ENCODE measurements around the gene CAMTA1.
"Not testable (repeated sequence)": the region's sequence is repeated elsewhere in the genome, so short reads cannot be mapped to it uniquely, and the experiment has no call there.

Gene CAMTA1

DNA sequence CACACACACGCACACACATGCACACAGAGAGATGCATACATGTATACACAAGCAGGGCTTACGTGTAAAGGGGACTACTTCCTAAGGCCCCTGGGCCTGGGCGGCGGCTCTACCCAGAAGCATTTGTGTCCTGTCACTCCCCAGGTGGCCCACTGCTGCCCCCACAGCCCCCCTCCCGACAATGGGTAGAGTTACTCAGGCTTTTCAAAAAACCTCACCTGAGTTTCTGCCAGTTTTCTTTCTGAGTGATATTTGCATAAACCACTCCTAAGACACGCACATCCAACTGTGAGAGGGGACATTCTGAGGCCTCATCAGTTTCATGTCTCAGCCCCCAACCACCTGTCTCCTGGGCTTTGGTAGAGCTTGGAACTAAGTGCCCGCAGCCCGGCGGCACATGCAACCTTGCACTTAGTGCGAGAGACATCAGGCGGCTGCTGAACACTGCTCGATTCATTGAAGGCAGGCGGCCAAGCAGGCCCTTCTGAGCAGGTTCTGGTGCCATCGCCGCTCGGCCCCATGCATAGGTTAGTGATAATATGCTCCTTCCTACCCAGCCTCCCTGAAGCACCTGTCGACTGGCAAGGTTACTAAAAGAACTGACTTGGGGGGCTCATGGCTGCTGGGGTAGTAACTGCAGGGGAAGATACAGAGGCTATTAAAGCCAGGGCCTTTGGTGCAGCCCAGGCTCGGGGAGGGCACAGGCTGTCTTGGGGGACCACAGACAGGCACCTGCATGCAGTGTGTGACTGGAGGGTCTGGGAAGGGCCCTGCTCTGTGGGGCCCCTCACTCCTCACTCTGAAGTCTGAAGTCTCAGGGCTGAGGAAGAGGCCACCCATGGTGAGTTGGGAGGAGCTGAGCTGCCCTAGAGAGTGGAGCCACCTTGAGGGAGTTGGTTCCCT is 621.6 kb downstream of the CAMTA1 start:
- no peaks in the 10 kb centered on the region for H3K4me1 Mint-ChIP-seq
- H3K36me3 Mint-ChIP-seq = no peaks in the 10 kb centered on the region
- no peak overlapping the region for H3K27ac Mint-ChIP-seq
- H3K9me3 Mint-ChIP-seq = no peaks in the 10 kb centered on the region
- H3K27me3 Mint-ChIP-seq = no peaks in the 10 kb centered on the region
- no peak overlapping the region for H3K4me3 Mint-ChIP-seq

DNA sequence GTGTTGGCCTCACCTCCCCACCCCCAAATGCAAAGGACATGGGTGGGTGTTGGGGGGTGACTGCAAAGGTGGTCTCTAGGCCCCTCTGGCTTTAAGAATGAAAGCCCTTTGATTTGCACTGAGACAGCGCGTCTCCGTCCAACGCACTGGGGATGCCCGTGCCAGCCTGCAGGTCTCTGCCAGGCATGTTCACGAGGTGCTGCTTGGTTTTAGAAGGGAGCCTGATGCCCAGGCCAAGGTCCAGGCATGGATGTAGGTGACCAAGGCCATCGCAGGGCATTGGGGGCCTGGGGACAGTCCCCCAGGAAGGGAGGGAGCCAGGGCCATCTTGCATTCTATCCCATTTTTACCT is 622.3 kb downstream of the CAMTA1 start:
- H3K27me3 Mint-ChIP-seq = no peaks in the 10 kb centered on the region
- H3K4me1 Mint-ChIP-seq = no peaks in the 10 kb centered on the region
- H3K4me3 Mint-ChIP-seq = no peak overlapping the region
- no peaks in the 10 kb centered on the region for H3K36me3 Mint-ChIP-seq
- no peaks in the 10 kb centered on the region for H3K9me3 Mint-ChIP-seq
- no peak overlapping the region for H3K27ac Mint-ChIP-seq

DNA sequence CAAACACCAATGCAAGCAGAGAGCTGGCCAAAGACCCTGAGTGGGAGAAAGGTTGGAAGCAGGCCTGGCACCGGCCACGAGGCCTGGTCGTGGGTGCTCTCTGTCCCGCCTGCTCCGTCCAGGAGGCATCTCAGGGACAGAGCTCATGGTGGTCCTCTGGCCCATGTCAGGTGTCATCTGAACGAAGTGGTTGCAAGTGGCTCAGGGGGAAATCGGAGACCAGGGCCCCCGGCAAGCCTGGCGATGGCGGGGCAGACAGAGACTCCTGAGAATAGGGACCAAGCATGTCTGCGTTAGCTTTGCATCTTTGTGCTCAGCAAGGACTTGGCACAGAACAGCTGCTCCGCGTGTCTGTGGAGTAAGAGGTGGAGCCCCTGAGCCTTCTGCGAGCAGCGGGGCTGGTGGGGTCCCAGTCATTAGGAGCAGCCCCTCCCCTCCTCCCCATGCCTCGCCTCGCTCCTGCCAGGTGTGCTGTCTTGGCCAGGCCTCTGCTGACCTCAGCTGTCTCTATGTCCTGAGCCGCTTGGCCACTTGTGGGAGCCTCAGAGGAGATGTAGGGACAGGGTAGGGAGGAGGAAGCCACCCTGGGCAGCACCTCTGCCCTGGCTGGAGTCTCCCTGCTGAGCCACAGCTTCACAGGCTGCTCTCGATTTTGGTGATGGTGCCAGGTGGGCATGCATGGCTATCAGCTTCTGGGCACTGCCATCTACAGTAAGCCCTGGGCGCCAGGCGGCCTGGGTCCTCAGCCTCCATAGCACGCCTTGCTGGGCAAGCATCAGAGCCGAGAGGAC is 622.9 kb downstream of the CAMTA1 start:
- Mint-ChIP-seq H3K9me3 (no peaks in the 10 kb centered on the region), H3K27ac (no peak overlapping the region), H3K36me3 (no peaks in the 10 kb centered on the region), H3K4me3 (no peak overlapping the region), H3K27me3 (no peaks in the 10 kb centered on the region), H3K4me1 (no peaks in the 10 kb centered on the region)

DNA sequence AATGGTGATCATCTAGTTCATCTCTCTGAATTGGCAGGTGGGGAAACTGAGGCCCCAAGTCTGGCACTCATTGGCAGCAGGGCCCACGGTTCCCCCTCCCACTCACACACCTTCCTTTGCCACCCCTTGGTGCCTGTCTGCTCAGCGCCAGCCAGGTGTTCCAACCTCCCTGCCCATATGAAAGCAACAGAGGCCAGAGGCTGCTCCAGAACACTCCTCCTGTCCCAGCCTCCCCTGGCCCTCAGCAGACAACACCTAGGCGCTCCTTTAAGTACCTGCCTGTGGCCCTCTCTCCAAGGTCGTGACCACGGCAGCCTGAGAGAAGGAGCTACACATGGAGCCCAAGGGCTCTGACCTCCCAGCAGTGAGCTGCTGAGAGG is 623.5 kb downstream of the CAMTA1 start:
- Mint-ChIP-seq H3K36me3 (no peaks in the 10 kb centered on the region), H3K4me3 (no peak overlapping the region), H3K4me1 (no peaks in the 10 kb centered on the region), H3K27me3 (no peaks in the 10 kb centered on the region), H3K9me3 (no peaks in the 10 kb centered on the region), H3K27ac (no peak overlapping the region)

DNA sequence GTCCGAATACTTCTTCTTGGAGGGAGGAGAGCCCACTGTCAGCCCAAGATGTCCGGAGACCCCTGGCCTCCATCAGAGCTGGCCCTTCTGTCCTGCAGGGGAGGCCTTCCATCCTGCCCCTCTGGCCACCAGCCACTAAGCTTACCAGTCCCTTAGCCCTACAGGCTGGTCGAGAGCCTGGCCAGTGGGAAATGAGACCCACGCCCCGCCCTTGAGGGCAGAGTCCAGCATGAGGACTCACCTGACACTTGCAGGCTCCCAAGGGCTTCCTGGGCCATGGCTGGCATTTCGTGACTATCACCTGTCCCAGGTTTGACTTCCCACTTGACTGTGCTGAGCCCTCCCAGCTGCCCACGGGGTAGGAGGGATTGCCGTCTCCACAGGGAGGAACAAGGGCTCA is 624.0 kb downstream of the CAMTA1 start:
- no peak overlapping the region for H3K4me3 Mint-ChIP-seq
- no peaks in the 10 kb centered on the region for H3K9me3 Mint-ChIP-seq
- H3K27me3 Mint-ChIP-seq = no peaks in the 10 kb centered on the region
- no peaks in the 10 kb centered on the region for H3K36me3 Mint-ChIP-seq
- no peaks in the 10 kb centered on the region for H3K4me1 Mint-ChIP-seq
- H3K27ac Mint-ChIP-seq = no peak overlapping the region

DNA sequence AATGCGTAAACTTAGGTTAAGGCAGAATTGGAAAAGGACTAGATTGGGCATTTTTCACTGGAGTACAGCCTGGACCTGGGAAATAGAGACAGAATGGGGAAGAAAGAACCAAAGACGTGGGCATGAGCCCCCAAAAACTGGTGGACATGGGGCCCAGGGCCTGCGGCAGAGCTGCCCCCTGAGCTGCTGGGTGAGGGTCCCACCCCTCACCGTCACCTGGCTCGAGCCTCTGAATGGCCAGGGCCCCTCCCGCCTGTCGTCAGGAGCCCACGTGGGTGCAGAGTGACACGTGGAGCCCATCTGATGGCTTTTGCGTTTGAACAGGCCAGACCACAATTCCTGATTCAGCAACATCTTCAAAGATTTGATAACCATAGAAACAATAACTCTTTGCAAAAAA is 624.9 kb downstream of the CAMTA1 start:
- Mint-ChIP-seq H3K4me3 (no peak overlapping the region), H3K36me3 (no peaks in the 10 kb centered on the region), H3K27me3 (no peaks in the 10 kb centered on the region)

DNA sequence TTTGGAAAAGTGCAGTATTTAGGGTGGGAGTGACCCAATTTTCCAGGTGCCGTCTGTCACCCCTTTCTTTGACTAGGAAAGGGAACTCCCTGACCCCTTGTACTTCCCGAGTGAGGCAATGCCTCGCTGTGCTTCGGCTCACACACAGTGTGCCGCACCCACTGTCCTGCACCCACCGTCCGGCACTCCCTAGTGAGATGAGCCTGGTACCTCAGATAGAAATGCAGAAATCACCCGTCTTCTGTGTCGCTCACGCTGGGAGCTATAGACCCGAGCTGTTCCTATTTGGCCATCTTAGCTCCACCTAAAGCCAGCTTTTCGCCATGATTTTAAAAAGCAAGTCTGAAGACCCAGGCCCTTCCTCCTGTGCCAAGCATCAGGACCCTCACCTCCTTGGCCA is 632.4 kb downstream of the CAMTA1 start:
- not testable (repeated sequence) for H3K27ac Mint-ChIP-seq, H3K36me3 Mint-ChIP-seq, H3K4me3 Mint-ChIP-seq, H3K27me3 Mint-ChIP-seq, H3K4me1 Mint-ChIP-seq, H3K9me3 Mint-ChIP-seq

More for the DNA sequence above, 624.9 kb downstream of the CAMTA1 start:
- no peaks in the 10 kb centered on the region for H3K9me3 Mint-ChIP-seq
- H3K27ac Mint-ChIP-seq = no peak overlapping the region
- no peaks in the 10 kb centered on the region for H3K4me1 Mint-ChIP-seq

DNA sequence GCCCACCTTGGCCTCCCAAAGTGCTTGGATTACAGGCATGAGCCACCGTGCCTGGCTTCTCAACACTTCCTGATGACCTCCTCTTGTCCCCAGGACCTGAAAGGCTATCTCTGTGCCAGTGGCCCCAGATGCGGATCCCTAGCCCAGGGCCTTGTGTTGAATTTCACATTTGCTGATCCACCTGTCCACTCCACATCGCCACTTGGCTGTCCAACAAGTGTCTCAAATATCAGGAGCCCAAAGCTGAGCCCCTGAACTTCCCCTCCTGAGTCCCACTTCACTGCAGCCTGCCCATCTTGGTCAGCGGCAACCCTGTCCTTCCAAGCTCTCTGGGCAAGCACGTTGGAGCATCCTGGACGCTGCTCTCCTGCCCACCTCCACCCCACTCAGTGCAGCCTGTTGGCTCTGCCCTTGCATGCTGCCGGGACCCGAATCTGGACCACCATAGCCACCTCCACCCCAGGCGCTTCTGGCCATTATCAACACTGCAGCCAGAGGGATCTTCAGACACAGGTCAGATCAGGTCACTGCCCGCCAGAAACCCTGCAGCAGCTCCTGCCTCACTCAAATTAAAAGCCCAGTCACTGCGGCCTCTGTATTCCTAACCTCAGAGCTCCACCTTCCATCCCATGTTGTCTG is 633.3 kb downstream of the CAMTA1 start:
- Mint-ChIP-seq H3K4me1 (no peaks in the 10 kb centered on the region), H3K9me3 (peaks cover 4% of the 10 kb centered on the region), H3K4me3 (no peak overlapping the region), H3K27ac (no peak overlapping the region), H3K36me3 (no peaks in the 10 kb centered on the region), H3K27me3 (peaks cover 9% of the 10 kb centered on the region)

DNA sequence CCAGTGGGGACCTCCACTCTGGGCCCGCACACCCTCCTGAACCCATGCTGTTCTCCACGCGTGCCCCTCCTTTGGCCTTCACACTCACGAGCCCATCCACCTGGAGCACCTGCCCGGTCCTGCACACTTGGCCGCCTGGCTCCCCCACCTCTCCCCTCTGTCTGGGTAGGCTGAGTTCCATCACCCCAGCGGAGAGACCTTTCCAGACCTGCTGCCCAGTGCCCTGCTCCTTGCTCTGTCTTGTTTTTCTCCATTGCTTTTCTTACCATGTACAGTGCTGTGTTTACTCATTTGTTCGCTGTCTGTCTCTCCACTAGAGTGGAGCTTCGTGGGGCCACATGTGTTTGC is 634.8 kb downstream of the CAMTA1 start:
- Mint-ChIP-seq H3K36me3 (no peaks in the 10 kb centered on the region), H3K9me3 (peaks cover 4% of the 10 kb centered on the region), H3K4me3 (no peak overlapping the region), H3K27ac (no peak overlapping the region), H3K27me3 (peaks cover 9% of the 10 kb centered on the region), H3K4me1 (no peaks in the 10 kb centered on the region)

DNA sequence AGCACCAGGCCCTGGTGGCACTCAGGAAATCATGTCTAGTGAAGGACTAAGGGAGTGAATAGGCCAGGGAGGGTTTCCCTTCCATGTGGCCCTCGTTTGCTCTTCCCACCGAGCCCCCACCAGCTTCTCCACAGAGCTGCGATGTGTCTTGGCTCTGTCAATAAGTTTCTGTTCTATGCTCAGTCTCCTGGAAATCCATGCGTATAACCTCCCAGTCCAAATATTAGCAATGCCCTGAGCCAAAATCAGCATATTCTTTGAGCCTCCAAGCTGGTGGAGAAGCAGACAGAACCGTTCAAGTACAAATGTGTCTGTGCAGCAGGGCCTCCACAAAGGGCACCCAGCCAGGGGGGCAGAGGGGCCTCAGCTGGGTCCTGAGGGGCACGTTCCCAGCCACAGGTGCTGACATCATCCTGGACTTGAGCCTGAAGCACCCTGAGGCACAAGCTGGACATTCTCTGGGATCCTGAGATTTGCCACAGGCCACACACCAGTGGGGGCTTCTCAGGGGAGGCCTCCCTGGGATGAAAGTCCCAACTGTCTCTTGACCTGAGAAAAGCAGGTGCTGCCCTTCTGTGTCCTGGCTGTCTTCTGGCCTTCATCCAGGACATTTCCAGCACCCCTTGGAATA is 635.3 kb downstream of the CAMTA1 start:
- H3K27ac Mint-ChIP-seq = no peak overlapping the region
- peaks cover 9% of the 10 kb centered on the region for H3K27me3 Mint-ChIP-seq
- no peaks in the 10 kb centered on the region for H3K36me3 Mint-ChIP-seq
- no peak overlapping the region for H3K4me3 Mint-ChIP-seq
- H3K9me3 Mint-ChIP-seq = peaks cover 4% of the 10 kb centered on the region
- no peaks in the 10 kb centered on the region for H3K4me1 Mint-ChIP-seq

DNA sequence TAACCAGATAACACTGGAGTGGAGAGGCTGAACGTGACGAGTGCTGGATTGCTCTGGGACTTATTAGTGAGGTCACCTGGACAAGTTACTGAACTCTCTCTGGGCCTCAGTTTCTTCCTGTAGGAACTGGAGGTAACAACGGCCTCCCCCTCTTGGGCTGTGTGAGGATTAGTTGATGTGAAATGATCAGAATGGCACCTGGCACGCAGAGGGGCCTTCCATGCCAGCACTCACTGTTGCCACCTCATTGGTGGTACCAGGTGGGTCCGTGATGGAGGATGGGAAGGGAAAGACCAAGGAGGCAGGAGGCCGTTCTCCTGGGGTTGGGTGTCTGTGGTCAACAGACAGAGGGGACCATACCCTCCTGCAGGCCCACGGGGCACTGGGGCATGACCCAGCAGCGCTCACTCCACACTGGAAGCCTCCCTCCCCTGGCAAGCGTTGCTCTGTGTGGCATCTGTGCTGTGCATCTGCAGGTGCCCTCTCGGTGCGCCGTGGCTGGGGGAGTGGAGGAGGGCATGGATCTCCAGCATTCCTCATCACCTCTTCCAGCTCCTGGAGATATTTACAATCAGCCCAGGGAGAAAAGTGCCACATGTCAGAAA is 636.3 kb downstream of the CAMTA1 start:
- Mint-ChIP-seq H3K27ac (no peak overlapping the region), H3K4me1 (no peaks in the 10 kb centered on the region), H3K27me3 (peaks cover 9% of the 10 kb centered on the region), H3K9me3 (peaks cover 4% of the 10 kb centered on the region), H3K36me3 (no peaks in the 10 kb centered on the region), H3K4me3 (no peak overlapping the region)

DNA sequence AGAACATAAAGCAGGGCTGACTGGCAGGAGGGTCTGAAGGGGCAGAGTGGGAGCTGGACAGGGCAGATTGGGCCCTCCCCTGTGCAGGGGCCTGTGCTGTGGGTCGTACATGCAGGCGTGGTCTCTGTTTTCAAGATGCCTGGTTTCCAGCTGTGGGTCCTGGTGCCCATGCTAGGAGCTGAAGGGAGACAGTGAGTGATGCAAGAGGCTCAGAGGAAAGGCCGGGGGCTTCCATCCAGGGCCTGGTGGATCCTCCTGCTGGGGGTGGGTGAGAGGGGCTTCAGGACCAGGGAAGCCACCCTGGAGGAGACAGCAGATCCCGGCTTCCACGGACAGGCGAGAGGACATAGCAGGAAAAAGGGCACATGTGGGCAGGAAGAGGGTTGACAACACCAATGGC is 636.8 kb downstream of the CAMTA1 start:
- peaks cover 9% of the 10 kb centered on the region for H3K27me3 Mint-ChIP-seq
- H3K4me1 Mint-ChIP-seq = no peaks in the 10 kb centered on the region
- peaks cover 4% of the 10 kb centered on the region for H3K9me3 Mint-ChIP-seq
- H3K4me3 Mint-ChIP-seq = no peak overlapping the region
- no peak overlapping the region for H3K27ac Mint-ChIP-seq
- no peaks in the 10 kb centered on the region for H3K36me3 Mint-ChIP-seq

DNA sequence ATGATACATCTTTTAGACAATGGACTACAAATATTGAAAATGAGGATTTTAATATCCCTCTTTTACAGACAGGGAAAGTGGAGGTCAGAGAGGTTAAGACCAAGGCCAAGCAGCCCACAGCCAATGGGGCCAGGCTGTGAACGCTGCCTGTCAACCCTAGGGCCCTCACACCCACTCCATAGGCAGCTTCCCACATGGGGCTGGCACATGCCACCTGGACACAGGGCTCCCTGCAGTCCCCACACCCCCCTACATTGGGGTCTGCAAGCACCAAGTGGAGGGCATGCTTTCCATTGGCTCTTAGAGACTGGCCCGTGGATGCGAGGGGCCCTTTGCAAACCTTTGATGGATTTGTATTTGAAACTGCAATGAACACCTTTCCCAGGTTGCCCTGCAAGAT is 637.3 kb downstream of the CAMTA1 start:
- Mint-ChIP-seq H3K4me1 (no peaks in the 10 kb centered on the region), H3K27me3 (peaks cover 9% of the 10 kb centered on the region), H3K27ac (no peak overlapping the region), H3K9me3 (peaks cover 4% of the 10 kb centered on the region), H3K36me3 (no peaks in the 10 kb centered on the region), H3K4me3 (no peak overlapping the region)

DNA sequence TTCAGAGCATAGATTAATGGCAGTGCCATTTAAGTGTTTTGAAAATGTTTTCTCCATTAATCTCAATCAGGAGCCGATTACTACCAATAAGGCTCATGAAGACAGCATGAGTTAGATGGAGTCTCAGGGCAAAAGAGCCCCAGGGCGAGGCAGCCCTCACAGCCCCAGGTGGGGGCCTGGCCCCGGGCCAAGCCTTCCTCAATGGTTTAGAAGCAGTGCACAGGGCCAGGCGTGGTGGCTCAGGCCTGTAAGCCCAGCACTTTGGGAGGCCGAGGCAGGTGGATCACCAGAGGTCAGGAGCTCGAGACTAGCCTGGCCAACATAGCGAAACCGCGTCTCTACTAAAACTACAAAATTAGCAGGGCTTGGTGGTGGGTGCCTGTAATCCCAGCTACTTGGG is 637.7 kb downstream of the CAMTA1 start:
- H3K4me3 Mint-ChIP-seq = no peak overlapping the region
- H3K27me3 Mint-ChIP-seq = peaks cover 9% of the 10 kb centered on the region
- H3K27ac Mint-ChIP-seq = no peak overlapping the region
- H3K36me3 Mint-ChIP-seq = no peaks in the 10 kb centered on the region
- peaks cover 3% of the 10 kb centered on the region for H3K9me3 Mint-ChIP-seq
- H3K4me1 Mint-ChIP-seq = no peaks in the 10 kb centered on the region

DNA sequence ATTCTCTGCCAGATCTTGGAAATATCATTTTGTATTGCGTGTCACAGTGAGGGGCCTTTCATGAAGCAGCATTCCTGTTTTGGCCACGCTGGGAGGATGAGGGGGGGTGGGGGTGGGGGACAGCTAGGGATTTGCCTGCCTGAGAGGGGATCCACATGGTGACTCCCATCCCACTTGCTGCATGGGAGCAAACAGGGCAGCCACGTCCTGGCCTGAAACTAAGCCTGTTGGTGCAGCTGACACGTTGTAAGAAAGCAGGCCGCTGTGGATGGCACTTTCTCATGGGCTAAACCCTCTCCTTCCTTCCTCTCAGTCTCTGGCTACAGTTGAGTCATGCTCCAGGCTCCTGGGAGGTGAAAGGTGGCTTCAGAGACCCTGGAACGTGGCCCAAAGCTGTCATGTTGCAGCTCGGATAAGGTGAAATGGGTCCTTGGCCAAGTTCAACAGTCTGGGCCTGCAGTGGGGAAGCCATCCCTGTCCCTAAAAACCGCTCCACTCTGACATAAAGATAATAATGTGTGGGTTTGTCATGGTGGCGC is 639.2 kb downstream of the CAMTA1 start:
- H3K27me3 Mint-ChIP-seq = peaks cover 6% of the 10 kb centered on the region
- H3K4me1 Mint-ChIP-seq = no peaks in the 10 kb centered on the region
- no peak overlapping the region for H3K4me3 Mint-ChIP-seq
- no peaks in the 10 kb centered on the region for H3K9me3 Mint-ChIP-seq
- no peaks in the 10 kb centered on the region for H3K36me3 Mint-ChIP-seq
- H3K27ac Mint-ChIP-seq = no peak overlapping the region
